ENCODE measurements around the gene HNRNPM. TPM values are rescaled to one million over a fixed set of nuclear protein-coding genes. Genes with fewer than 3 reads are reported as not detected.

Gene HNRNPM
- polyA plus RNA-seq (2011; rRNA removed) (60.2 and 81.6 TPM in 2 replicates), polyA minus RNA-seq (2011; rRNA and poly(A)+ RNA removed) (25.5 and 28.9 TPM in 2 replicates)

GRCh38 chr19:8444677-8445487 lies at the start of gene HNRNPM:
TSS of gene HNRNPM (plus strand) at chr19:8444975. CDS start at chr19:8444999, 24 bp downstream.
- peak; percentile 84 for DNase-seq (ENCODE audit: low read depth)
- H3K4me3 ChIP-seq (ENCODE audit: low read depth, low read length) = peak within 1 kb of the TSS; percentile 99
- no peaks in the 10 kb centered on the region for H3K27me3 ChIP-seq (ENCODE audit: control insufficient read depth, insufficient read depth, low read length)
- POLR2A ChIA-PET = interaction anchor here (0.6 to 1.0 kb wide), 5 partner anchors 69 to 111 kb away, joined by 3 to 5 read pairs (median 3); partner anchors contain the start of gene ZNF414
- CTCF ChIA-PET = interaction anchor here (1.0 to 1.9 kb wide), 2 partner anchors 32 to 134 kb away, joined by 3 to 5 read pairs; partner anchors contain the start of gene MARCHF2
- no peak for TF ChIP-seq CTCF (IDR thresholded peaks at IDR 0.05; ENCODE audit: insufficient read depth, low read depth, low read length)
- peaks cover 5% of the 10 kb centered on the region; the same call in 1 of the 2 replicates for H3K36me3 ChIP-seq (ENCODE audit: control insufficient read depth, insufficient read depth, low read length)

- POLR2A ChIA-PET = no interaction called here
- no peak for DNase-seq (ENCODE audit: low read depth)
- no peak for TF ChIP-seq CTCF (IDR thresholded peaks at IDR 0.05; ENCODE audit: insufficient read depth, low read depth, low read length)
- CTCF ChIA-PET = interaction anchor here (7.0 kb wide), 1 partner anchor 41 kb away, joined by 67 read pairs; no protein-coding TSS in a partner anchor
- Histone ChIP-seq H3K4me3 (ENCODE audit: low read depth, low read length) (no peak overlapping the region), H3K36me3 (ENCODE audit: control insufficient read depth, insufficient read depth, low read length) (peaks cover 8% of the 10 kb centered on the region), H3K27me3 (ENCODE audit: control insufficient read depth, insufficient read depth, low read length) (no peaks in the 10 kb centered on the region)
These were observed 49.1 kb upstream of the HNRNPM start for GRCh38 chr19:8395621-8396082.

GRCh38 chr19:8396185-8396562 lies 48.6 kb upstream of the HNRNPM start:
- TF ChIP-seq CTCF (IDR thresholded peaks at IDR 0.05; ENCODE audit: insufficient read depth, low read depth, low read length) = no peak
- POLR2A ChIA-PET = no interaction called here
- DNase-seq (ENCODE audit: low read depth) = no peak
- Histone ChIP-seq H3K27me3 (ENCODE audit: control insufficient read depth, insufficient read depth, low read length) (no peaks in the 10 kb centered on the region), H3K36me3 (ENCODE audit: control insufficient read depth, insufficient read depth, low read length) (peaks cover 8% of the 10 kb centered on the region), H3K4me3 (ENCODE audit: low read depth, low read length) (no peak overlapping the region)
- CTCF ChIA-PET = interaction anchor here (7.0 kb wide), 1 partner anchor 41 kb away, joined by 67 read pairs; no protein-coding TSS in a partner anchor

GRCh38 chr19:8396563-8397203 lies 48.1 kb upstream of the HNRNPM start:
- Histone ChIP-seq H3K36me3 (ENCODE audit: control insufficient read depth, insufficient read depth, low read length) (peaks cover 8% of the 10 kb centered on the region), H3K27me3 (ENCODE audit: control insufficient read depth, insufficient read depth, low read length) (no peaks in the 10 kb centered on the region), H3K4me3 (ENCODE audit: low read depth, low read length) (no peak overlapping the region)
- DNase-seq (ENCODE audit: low read depth) = no peak
- TF ChIP-seq CTCF (IDR thresholded peaks at IDR 0.05; ENCODE audit: insufficient read depth, low read depth, low read length) = peak; percentile 78
- POLR2A ChIA-PET = no interaction called here
- CTCF ChIA-PET = interaction anchor here (1.6 to 7.0 kb wide), 4 partner anchors 31 to 48 kb away, joined by 6 to 67 read pairs (median 22); no protein-coding TSS in a partner anchor

- Histone ChIP-seq H3K4me3 (ENCODE audit: low read depth, low read length) (no peak overlapping the region), H3K36me3 (ENCODE audit: control insufficient read depth, insufficient read depth, low read length) (peaks cover 11% of the 10 kb centered on the region), H3K27me3 (ENCODE audit: control insufficient read depth, insufficient read depth, low read length) (no peaks in the 10 kb centered on the region)
- no peak for TF ChIP-seq CTCF (IDR thresholded peaks at IDR 0.05; ENCODE audit: insufficient read depth, low read depth, low read length)
- no peak for DNase-seq (ENCODE audit: low read depth)
- POLR2A ChIA-PET = interaction anchor here (0.6 kb wide), 1 partner anchor 133 kb away, joined by 3 read pairs; no protein-coding TSS in a partner anchor
- CTCF ChIA-PET = interaction anchor here (1.4 to 2.6 kb wide), 4 partner anchors 32 to 49 kb away, joined by 5 to 38 read pairs (median 6); partner anchors contain the start of gene ANGPTL4
These were observed 47.5 kb upstream of the HNRNPM start for GRCh38 chr19:8397271-8397670.

Data from BJ (cell line).